HCEC 1CT (cell line): ENCODE measurements around the gene CFAP210.
"Not testable (repeated sequence)": the region's sequence is repeated elsewhere in the genome, so short reads cannot be mapped to it uniquely, and the experiment has no call there.

Experiments used
- DNase-seq: peaks from one replicate; pipeline ENCODE4 v3.0.0-alpha.2; 2017

Gene CFAP210

GRCh38 chr2:169711751-169712509, 17.7 kb upstream of the CFAP210 start:
- no peak for DNase-seq

- no peak for DNase-seq
Observed at GRCh38 chr2:169709981-169710380, 15.8 kb upstream of the CFAP210 start.

GRCh38 chr2:169709331-169709730, 15.1 kb upstream of the CFAP210 start:
- DNase-seq, result no peak

- DNase-seq, result no peak
Observed at GRCh38 chr2:169707626-169708025, 13.4 kb upstream of the CFAP210 start.

- peak; percentile 51 for DNase-seq
Observed at GRCh38 chr2:169705927-169706326, 11.7 kb upstream of the CFAP210 start.

- DNase-seq, result no peak
Observed at GRCh38 chr2:169704160-169704708, 10.0 kb upstream of the CFAP210 start.

GRCh38 chr2:169702996-169703395, 8.8 kb upstream of the CFAP210 start:
- no peak for DNase-seq

GRCh38 chr2:169699173-169699572, 5.0 kb upstream of the CFAP210 start:
- DNase-seq, result not testable (repeated sequence)

- no peak for DNase-seq
Observed at GRCh38 chr2:169696381-169696780, 2.2 kb upstream of the CFAP210 start.

GRCh38 chr2:169694894-169695260, 672 bp upstream of the CFAP210 start:
- no peak for DNase-seq

GRCh38 chr2:169693360-169693759, 845 bp downstream of the CFAP210 start:
- DNase-seq, result no peak

GRCh38 chr2:169692718-169693117, 1.5 kb downstream of the CFAP210 start:
- DNase-seq, result no peak

- DNase-seq, result no peak
Observed at GRCh38 chr2:169690958-169691357, 3.2 kb downstream of the CFAP210 start.

GRCh38 chr2:169687943-169688342, 6.3 kb downstream of the CFAP210 start:
- DNase-seq, result not testable (repeated sequence)

- not testable (repeated sequence) for DNase-seq
Observed at GRCh38 chr2:169686825-169687224, 7.4 kb downstream of the CFAP210 start.

GRCh38 chr2:169684712-169685111, 9.5 kb downstream of the CFAP210 start:
- not testable (repeated sequence) for DNase-seq

GRCh38 chr2:169684135-169684565, 10.1 kb downstream of the CFAP210 start:
- no peak for DNase-seq

- DNase-seq, result no peak
Observed at GRCh38 chr2:169683425-169684134, 10.6 kb downstream of the CFAP210 start.

- DNase-seq, result no peak
Observed at GRCh38 chr2:169683054-169683424, 11.2 kb downstream of the CFAP210 start.

GRCh38 chr2:169676850-169677249, 17.4 kb downstream of the CFAP210 start:
- DNase-seq, result no peak

GRCh38 chr2:169676357-169676756, 17.8 kb downstream of the CFAP210 start:
- DNase-seq, result no peak

- no peak for DNase-seq
Observed at GRCh38 chr2:169673921-169674320, 20.3 kb downstream of the CFAP210 start.

GRCh38 chr2:169673106-169673505, 21.1 kb downstream of the CFAP210 start:
- no peak for DNase-seq

GRCh38 chr2:169672406-169672805, 21.8 kb downstream of the CFAP210 start:
- DNase-seq, result no peak
